H7 (cell line): Measurements from ENCODE around the gene HAP1. TPM values are rescaled to one million over a fixed set of nuclear protein-coding genes. Genes with fewer than 3 reads are reported as not detected.
A peak's percentile ranks its signal among the peaks of the same experiment; 100 is the strongest.

Experiments used
- DNase-seq: peaks from one replicate; pipeline ENCODE4 v3.0.0; 2012
- H3K27me3 ChIP-seq: 2 replicates; pipeline ENCODE4 v1.6.0; 2011; ENCODE audit warnings: mild to moderate bottlenecking, low read length; ENCODE audit not compliant: control insufficient read depth, insufficient read depth
- H3K36me3 ChIP-seq: replicated peaks from 2 replicates; pipeline ENCODE4 v1.5.1; 2011; ENCODE audit warnings: low read length; ENCODE audit not compliant: control insufficient read depth, insufficient read depth
- H3K4me3 ChIP-seq: 2 replicates; pipeline ENCODE4 v1.5.1; 2011; ENCODE audit warnings: low read depth, mild to moderate bottlenecking, control low read depth, low read length, moderate library complexity; ENCODE audit not compliant: insufficient read depth
- total RNA-seq: library from RNA; depleted of rRNA; stranded (reverse); fragments of >200 nt; shearing (Covaris generic); gene quantifications from 2 replicates; pipeline ENCODE4 v1.2.3, GENCODE V29; 2014

Gene HAP1
- total RNA-seq, 1 experiment from 2014 or later, result 0.28 TPM

GRCh38 chr17:41748275-41748674 lies 13.8 kb upstream of the HAP1 start:
- Histone ChIP-seq H3K27me3 (no peaks in the 10 kb centered on the region), H3K36me3 (no peaks in the 10 kb centered on the region), H3K4me3 (no peak overlapping the region)
- no peak for DNase-seq

- no peak overlapping the region for H3K4me3 ChIP-seq
- no peaks in the 10 kb centered on the region for H3K36me3 ChIP-seq
- H3K27me3 ChIP-seq, result peaks cover 11% of the 10 kb centered on the region
- DNase-seq, result no peak
These were observed 7.3 kb upstream of the HAP1 start for GRCh38 chr17:41741709-41742108.

GRCh38 chr17:41740506-41740905 lies 6.1 kb upstream of the HAP1 start:
- no peak overlapping the region for H3K4me3 ChIP-seq
- no peaks in the 10 kb centered on the region for H3K36me3 ChIP-seq
- H3K27me3 ChIP-seq, result peaks cover 23% of the 10 kb centered on the region
- no peak for DNase-seq

GRCh38 chr17:41739661-41740352 lies 5.4 kb upstream of the HAP1 start:
- Histone ChIP-seq H3K36me3 (no peaks in the 10 kb centered on the region), H3K27me3 (peaks cover 30% of the 10 kb centered on the region), H3K4me3 (no peak overlapping the region)
- DNase-seq, result no peak

GRCh38 chr17:41738801-41739112 lies 4.3 kb upstream of the HAP1 start:
- no peak overlapping the region for H3K4me3 ChIP-seq
- DNase-seq, result no peak
- H3K36me3 ChIP-seq, result no peaks in the 10 kb centered on the region
- H3K27me3 ChIP-seq, result peaks cover 41% of the 10 kb centered on the region

- H3K27me3 ChIP-seq, result peaks cover 46% of the 10 kb centered on the region
- H3K36me3 ChIP-seq, result no peaks in the 10 kb centered on the region
- no peak overlapping the region for H3K4me3 ChIP-seq
- DNase-seq, result peak; percentile 94
These were observed 3.8 kb upstream of the HAP1 start for GRCh38 chr17:41738077-41738800.

GRCh38 chr17:41737680-41738023 lies 3.2 kb upstream of the HAP1 start:
- no peak for DNase-seq
- Histone ChIP-seq H3K27me3 (peaks cover 49% of the 10 kb centered on the region), H3K36me3 (no peaks in the 10 kb centered on the region), H3K4me3 (no peak overlapping the region)

- Histone ChIP-seq H3K27me3 (peaks cover 54% of the 10 kb centered on the region), H3K36me3 (no peaks in the 10 kb centered on the region), H3K4me3 (no peak overlapping the region)
- DNase-seq, result no peak
These were observed 2.7 kb upstream of the HAP1 start for GRCh38 chr17:41736983-41737679.

- H3K27me3 ChIP-seq, result peaks cover 65% of the 10 kb centered on the region
- DNase-seq, result peak; percentile 31
These were observed 1.3 kb upstream of the HAP1 start for GRCh38 chr17:41735744-41736143.

GRCh38 chr17:41734949-41735313 lies 488 bp upstream of the HAP1 start:
- Histone ChIP-seq H3K27me3 (peaks cover 70% of the 10 kb centered on the region), H3K4me3 (peak overlapping the region; percentile 60), H3K36me3 (no peaks in the 10 kb centered on the region)
- DNase-seq, result no peak

More at GRCh38 chr17:41735744-41736143, 1.3 kb upstream of the HAP1 start:
- no peaks in the 10 kb centered on the region for H3K36me3 ChIP-seq
- no peak overlapping the region for H3K4me3 ChIP-seq

- H3K4me3 ChIP-seq, result peak overlapping the region; percentile 60
- no peaks in the 10 kb centered on the region for H3K36me3 ChIP-seq
- DNase-seq, result peak; percentile 83
- H3K27me3 ChIP-seq, result peaks cover 70% of the 10 kb centered on the region
These were observed 900 bp downstream of the HAP1 start for GRCh38 chr17:41733348-41734138.

GRCh38 chr17:41731836-41732235 lies 2.6 kb downstream of the HAP1 start:
- Histone ChIP-seq H3K36me3 (no peaks in the 10 kb centered on the region), H3K27me3 (peaks cover 60% of the 10 kb centered on the region), H3K4me3 (no peak overlapping the region)
- DNase-seq, result no peak

- Histone ChIP-seq H3K4me3 (no peak overlapping the region), H3K27me3 (peaks cover 46% of the 10 kb centered on the region), H3K36me3 (no peaks in the 10 kb centered on the region)
- peak; percentile 44 for DNase-seq
These were observed 4.0 kb downstream of the HAP1 start for GRCh38 chr17:41730479-41730878.

- Histone ChIP-seq H3K27me3 (peaks cover 22% of the 10 kb centered on the region), H3K36me3 (no peaks in the 10 kb centered on the region)
- peak; percentile 38 for DNase-seq
These were observed 6.4 kb downstream of the HAP1 start for GRCh38 chr17:41728056-41728455.

More at GRCh38 chr17:41728056-41728455, 6.4 kb downstream of the HAP1 start:
- no peak overlapping the region for H3K4me3 ChIP-seq
